Activated CD4-positive, alpha-beta T cell treated with anti-CD3 and anti-CD28 coated beads, Interleukin-2, amount 50 U/mL, for 1 hour (primary cell): Measurements from ENCODE around the gene SLC6A12.

Source experiments
- DNase-seq: peaks from one replicate; pipeline ENCODE4 v3.0.0-alpha.2; 2020

Gene SLC6A12

GRCh38 chr12:212715-213526, 1.0 kb downstream of the SLC6A12 start:
- no peak for DNase-seq

- no peak for DNase-seq
Observed at GRCh38 chr12:212415-212714, 1.6 kb downstream of the SLC6A12 start.

DNA sequence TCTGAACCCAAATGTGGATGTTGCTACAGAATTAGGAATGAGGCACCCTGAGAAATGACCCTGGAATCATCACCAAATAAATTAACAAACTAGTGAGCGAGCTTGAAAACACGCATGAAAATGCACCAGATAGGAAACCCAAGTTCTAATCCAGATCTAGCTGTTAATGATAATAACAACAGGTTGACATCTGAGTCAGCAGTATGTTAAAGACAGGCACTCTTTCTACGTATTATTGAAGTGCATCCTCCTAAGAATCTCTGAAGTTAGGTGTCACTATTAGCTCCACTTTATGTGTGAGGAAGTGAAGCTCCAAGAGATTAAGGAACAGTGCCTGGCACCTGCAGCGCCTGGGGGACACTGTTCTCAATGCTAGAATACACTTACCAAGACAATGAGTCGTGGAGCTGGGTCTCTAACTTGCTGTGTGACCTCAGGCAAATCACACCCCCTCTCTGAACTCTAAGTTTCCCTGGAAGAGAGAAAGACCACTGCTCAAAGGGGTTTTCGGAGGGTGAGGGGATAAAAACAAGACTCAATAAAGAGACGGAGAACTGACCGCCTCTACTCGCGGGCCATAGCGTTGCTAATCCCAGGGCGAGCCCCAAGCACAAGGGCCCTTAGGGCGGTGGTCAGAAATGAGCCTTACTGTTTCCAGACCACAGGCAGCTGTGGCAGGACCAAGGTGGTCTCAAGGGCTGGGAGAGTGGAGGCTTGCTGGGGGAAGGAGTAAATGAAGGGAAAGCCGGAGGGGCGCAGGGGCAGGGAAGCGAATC, 2.1 kb downstream of the SLC6A12 start:
- no peak for DNase-seq

- no peak for DNase-seq
Observed at GRCh38 chr12:211142-211465, 2.9 kb downstream of the SLC6A12 start.

GRCh38 chr12:210277-211141, 3.4 kb downstream of the SLC6A12 start:
- DNase-seq = no peak

GRCh38 chr12:209851-210250, 4.1 kb downstream of the SLC6A12 start:
- DNase-seq = no peak

- no peak for DNase-seq
Observed at GRCh38 chr12:209246-209645, 4.7 kb downstream of the SLC6A12 start.

DNA sequence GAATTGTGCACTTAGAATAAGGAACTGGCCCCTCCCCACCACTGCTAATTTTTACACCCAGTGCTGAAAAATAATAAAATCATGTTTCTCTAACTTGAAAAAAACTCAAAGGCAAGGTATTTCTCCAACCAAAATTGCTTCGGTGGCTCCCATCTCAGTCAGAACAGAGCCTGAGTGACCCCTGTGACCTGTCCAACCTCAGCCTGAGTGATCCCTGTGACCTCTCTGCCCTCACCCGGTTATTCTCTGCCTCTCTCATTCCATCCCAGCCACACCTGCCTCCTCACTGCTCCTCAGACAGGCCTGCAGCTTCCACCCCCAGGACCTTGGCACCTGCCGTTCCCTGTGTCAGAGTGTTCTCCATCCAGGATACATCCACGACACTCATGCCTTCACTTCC, 5.1 kb downstream of the SLC6A12 start:
- DNase-seq = no peak

GRCh38 chr12:207804-208203, 6.2 kb downstream of the SLC6A12 start:
- DNase-seq = no peak

DNA sequence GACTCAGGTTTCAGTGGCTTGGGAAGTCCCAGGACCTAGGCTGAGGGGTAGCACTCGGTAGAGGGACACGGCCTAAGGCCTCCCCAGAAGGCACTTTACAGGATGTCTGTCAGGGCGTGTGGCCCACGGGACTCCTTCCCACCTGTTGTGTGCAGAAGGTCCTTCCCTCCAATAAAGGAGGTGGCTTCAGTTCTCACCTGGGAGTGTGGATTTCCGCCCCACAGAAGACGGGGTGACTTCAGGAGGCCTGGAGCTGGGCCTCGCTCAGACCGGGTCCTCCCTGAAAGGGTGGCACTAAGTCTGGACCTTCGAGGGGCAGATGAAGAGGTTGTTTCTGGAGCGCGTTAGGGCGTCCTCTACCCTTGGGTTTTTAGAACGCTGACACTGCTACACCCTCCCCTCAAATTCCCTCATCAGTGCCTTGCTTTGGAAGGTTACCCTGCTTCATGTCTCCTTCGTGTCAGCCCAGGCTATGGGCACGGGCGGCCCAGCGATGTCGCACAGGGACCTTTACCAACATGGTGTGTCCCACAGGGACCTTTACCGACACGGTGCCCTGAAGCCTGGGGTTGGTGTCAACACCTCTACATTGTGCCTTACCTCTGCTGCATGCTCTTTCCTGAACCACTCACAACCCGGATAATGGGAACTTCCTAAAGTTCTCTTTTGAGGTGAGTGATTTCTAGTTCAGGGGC, 7.1 kb downstream of the SLC6A12 start:
- no peak for DNase-seq

DNA sequence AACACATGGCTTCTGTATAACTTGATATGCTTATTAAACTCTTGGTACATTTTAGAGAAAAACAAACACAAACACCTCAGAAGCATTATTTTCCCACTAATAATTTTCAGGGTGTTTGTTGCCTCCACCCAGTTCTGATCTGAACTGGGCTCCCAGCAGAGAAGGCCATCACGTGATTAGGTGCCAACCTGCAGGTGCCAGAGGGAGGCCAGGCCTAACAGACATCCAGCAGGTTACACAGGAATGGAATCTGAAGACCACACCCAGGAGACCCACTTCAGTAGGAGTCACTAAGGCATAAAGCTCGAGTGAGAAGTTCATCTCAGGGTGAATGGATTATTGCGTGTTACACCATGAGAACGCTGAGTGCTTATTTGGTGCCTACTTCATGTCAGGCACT, 8.9 kb downstream of the SLC6A12 start:
- no peak for DNase-seq

DNA sequence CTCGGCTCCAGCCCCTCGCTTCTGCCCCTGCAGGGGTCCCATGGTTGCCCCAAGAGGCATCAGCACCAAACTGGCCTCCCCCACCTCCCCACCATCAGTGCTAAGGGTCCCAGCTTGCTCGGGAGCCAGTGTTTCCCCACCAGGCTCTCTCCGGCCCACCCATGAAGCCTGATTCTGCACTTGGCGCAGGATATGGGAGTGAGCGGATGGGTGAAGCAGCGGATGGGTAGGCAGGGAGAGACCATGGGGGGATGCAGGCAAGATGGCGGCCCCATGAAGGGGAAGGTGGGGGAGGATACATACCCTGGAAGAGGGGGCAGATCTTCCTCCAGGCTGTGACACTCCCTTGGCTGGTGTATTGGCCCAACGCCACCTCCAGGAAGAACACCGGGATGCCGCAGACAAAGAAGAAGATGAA, 9.7 kb downstream of the SLC6A12 start:
- DNase-seq = no peak

DNA sequence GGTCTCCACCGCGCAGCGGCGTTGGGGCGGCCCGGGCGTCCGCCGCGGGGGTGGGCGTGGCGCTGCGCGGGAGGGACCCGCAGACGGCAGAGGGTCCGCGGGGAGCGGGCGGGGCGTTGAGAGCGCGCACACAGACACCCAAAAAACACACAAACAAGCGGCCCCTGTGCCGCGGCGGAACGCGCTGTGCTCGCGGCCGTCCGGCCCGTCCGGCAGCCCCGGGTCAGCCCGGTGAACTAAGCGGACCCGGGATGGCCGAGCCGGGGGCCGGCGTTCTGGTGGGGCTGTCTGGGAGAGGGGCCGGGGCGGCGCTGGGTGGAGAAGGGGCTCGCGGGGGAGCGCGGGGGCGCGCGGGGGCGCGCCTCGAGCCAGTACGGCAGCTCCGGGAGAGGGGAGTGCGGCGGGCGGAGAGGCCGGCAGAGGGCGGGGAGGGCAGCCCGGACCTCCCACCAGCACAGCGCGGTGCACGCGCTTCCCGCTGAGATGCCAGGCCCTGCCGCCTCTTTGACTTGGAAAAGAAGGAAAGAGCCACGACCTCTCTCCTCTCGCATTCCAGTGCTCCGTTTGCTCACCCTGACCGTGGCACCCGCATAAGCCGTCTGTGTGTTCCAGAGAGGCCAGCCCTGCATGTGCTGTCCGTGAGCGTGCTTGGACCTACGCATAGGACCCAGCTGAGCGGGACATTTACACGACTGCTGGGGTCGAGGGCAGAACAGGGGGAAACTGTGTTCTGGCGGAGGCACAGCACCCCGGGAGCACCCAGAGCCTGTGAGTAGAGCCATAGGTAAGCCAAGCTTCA, 10.3 kb downstream of the SLC6A12 start:
- DNase-seq = no peak

DNA sequence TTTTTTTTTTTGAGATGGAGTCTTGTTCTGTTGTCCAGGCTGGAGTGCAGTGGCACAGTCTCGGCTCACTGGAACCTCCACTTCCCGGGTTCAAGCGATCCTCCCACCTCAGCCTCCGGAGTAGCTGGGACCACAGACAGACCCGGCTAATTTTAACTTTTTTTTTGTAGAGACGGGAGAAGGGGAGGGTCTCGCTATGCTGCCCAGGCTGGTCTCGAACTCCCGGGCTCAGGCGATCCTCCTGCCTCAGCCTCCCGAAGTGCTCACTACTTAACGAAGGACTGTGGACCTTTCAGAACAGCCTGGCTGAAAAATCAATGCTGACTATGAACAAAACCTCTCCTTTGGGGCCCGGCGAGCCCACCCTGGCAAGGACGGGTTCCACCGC, 10.9 kb downstream of the SLC6A12 start:
- no peak for DNase-seq

DNA sequence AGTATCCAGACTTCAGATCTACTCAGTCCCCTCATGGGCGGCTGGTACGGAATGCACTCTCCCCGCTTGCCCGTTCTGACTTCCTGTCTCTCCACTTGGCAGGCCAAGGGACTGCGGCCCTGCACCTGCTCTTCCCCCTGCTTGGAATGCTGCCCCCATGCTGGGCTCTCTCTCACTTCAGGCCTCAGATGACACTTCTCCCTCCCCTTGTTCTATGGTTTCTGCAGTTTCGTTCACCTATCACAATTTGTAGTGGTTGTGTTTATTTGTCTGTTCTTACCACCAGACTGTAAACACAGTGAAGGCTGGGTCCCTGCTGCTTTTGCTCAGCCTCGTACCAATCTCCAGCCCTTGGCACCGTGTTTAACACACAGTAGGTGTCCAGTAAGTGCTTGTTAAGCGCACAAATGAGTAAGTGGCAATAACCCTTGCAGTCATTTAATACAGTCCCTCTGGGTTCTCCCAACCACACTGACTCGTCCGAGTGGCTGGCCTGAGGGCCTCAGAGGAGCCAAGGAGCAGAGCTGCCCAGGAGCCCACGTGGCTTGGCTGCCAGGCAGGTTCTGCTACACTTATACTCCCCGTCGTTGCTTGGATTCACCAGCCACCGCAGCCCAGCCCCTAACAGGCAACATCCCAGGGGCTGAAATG, 11.8 kb downstream of the SLC6A12 start:
- DNase-seq = no peak

DNA sequence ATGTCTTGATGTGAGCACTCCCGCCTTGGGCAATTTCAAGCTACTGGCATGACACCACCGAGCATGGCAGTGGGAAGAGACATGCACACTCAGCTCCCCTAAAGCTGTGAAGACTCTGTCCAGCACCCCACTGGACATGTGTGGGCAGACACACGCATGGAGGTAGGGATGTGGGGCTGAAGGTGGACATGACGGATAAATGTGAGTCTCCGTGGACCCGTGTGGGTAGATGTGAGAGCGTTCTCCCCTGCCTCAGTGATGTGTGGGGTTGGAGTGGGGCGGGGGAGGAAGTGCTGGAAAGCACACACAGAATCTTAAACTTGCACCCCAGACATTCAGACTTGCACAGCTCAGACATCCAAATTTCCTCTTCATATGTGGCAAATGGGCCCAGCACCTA, 12.6 kb downstream of the SLC6A12 start:
- DNase-seq = no peak

GRCh38 chr12:198705-199104, 15.3 kb downstream of the SLC6A12 start:
- no peak for DNase-seq

DNA sequence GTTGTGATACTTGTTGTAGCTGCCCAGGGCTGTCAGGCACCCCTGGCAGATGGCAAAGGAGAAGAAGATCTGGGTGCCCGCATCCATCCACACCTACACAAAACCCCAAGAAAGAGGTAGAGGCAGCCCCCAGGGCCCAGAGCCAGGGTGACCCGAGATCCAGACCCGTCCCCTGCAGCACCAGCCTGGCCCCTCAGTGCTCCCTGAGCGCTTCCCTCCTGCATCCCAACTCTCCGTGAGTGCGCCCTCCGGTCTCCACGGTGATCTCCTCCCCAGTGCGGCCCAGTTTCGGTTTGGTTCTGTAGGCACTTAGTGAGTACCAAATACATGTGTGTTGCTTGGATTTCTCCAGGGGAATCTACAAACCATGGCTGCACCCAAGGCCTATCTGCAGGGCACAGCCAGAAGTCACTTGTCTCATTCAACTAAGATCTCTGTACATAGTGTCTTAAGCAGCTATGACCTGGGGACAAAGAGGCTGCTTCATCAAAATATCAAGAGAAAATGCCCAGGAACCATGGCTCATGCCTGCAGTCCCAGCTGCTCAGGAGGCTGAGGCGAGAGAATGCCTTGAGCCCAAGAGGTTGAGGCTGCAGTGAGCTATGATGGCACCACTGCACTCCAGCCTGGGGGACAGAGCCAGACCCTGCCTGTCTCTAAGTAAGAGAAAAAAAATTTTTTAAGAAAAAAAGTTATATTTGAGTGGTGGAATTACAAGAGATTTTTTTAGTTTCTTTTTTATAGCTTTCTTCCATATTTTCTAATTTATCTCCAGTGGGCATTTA, 15.9 kb downstream of the SLC6A12 start:
- DNase-seq = no peak

DNA sequence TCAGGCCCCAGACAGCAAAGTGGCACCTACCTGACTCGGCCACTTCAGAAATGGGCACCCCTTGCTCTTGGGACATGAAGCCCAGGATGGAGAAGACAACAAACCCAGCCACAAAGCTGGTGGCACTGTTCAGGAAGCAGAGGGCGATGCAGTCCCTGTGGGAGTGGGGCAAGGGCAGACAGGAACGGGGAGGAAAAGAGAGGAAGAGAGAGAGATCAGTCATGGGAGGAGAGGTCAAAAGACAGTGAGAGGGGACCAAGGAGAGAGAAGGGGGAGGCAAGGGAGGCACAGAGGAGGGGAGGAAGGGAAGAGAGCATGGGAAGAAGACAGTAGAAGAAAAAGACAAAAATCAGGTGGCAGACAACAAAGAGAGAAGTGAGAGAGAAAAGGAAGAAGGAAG, 16.6 kb downstream of the SLC6A12 start:
- DNase-seq = no peak

GRCh38 chr12:196436-196835, 17.5 kb downstream of the SLC6A12 start:
- no peak for DNase-seq

- no peak for DNase-seq
Observed at GRCh38 chr12:195951-196350, 18.0 kb downstream of the SLC6A12 start.
